Measurements from ENCODE around the gene ETFBKMT. TPM values are rescaled to one million over a fixed set of nuclear protein-coding genes. Genes with fewer than 3 reads are reported as not detected.

The ETFBKMT gene
- polyA plus RNA-seq, 2 of the 4 experiments (the other 2 are of a cell fraction): 0.87 to 1.4 TPM

- ATAC-seq: no peak
- FAIRE-seq: no peak
- no peak overlapping the region for H3K4me3 ChIP-seq
- TF ChIP-seq E2F6 (IDR thresholded peaks at IDR 0.05; ENCODE audit: borderline replicate concordance, low read depth): no peak
- 0 out of 3 replicates have a peak, but pooled peaks cover 4% of the 10 kb centered on the region for H3K9me3 ChIP-seq
- H3K27ac ChIP-seq: peak overlapping the region in 1 of 2 experiments; percentile 24; a peak in 1 of 6 replicates
- CTCF ChIA-PET: no interaction called here
- H3K4me1 ChIP-seq: no peaks in the 10 kb centered on the region
- no peak for DNase-seq (ENCODE audit: low read depth in 1 of 2, low spot score in 1 of 2)
- H3K4me2 ChIP-seq: no peak overlapping the region
- POLR2A ChIA-PET: no interaction called here
- 87% methylated on average over 2 of the region's 2 CpGs for WGBS (ENCODE audit: missing lambda C conversion rate)
These were observed 63.1 kb downstream of the ETFBKMT start for GRCh38 chr12:31722580-31722979.

Other genes with a start within 250 kb of the ETFBKMT start
- 55.2 and 63.2 TPM in 2 replicates for gene DENND5B, start 68.6 kb upstream of the ETFBKMT start, polyA plus RNA-seq (2011; rRNA removed)
- 14.9 to 15.5 TPM (median 15.3 TPM) in 3 replicates for gene DENND5B, start 68.6 kb upstream of the ETFBKMT start, polyA plus RNA-seq (2017; fragmentation: RNase III; extraction: RNeasy Plus Mini Kit Qiagen cat#74134 plus additional on column Dnase treatment)
- 50.9 and 53.3 TPM in 2 replicates for gene AMN1, start 69.3 kb downstream of the ETFBKMT start, polyA plus RNA-seq (2011; rRNA removed)
- gene AMN1, start 69.3 kb downstream of the ETFBKMT start, polyA plus RNA-seq (2017; fragmentation: RNase III; extraction: RNeasy Plus Mini Kit Qiagen cat#74134 plus additional on column Dnase treatment): 14.8 to 20.0 TPM (median 18.5 TPM) in 3 replicates